WTC11 (cell line): Measurements from ENCODE around the gene MDH1. TPM values are rescaled to one million over a fixed set of nuclear protein-coding genes. Genes with fewer than 3 reads are reported as not detected.
A peak's percentile ranks its signal among the peaks of the same experiment; 100 is the strongest.
"Not testable (repeated sequence)": the region's sequence is repeated elsewhere in the genome, so short reads cannot be mapped to it uniquely, and the experiment has no call there.

Source experiments
- ATAC-seq: fragments of 200-7000 bp; cut with Tn5 transposase; 2 replicates; pipeline ENCODE4 v1.10.0; 2021; ENCODE audit warnings: mild to moderate bottlenecking, moderate library complexity
- CTCF ChIA-PET: fragments of 300-600 bp; sonication (Branson Sonifier 250); formaldehyde crosslinking; loops from one replicate; lab custom pipeline; 2021; ENCODE audit warnings: antibody characterized with exemption; lab: Charles Lee
- POLR2A ChIA-PET: fragments of 350-600 bp; sonication (Branson Sonifier 250); formaldehyde crosslinking; loops from one replicate; lab custom pipeline; 2021; ENCODE audit warnings: antibody characterized with exemption; lab: Charles Lee
- DNase-seq: peaks from one replicate; pipeline ENCODE4 v3.0.0; 2021; ENCODE audit warnings: low spot score
- H3K27ac Mint-ChIP-seq: 2 replicates; pipeline ENCODE4 v1.8.0; 2021; ENCODE audit warnings: mixed read lengths
- H3K27me3 Mint-ChIP-seq: 2 replicates; pipeline ENCODE4 v1.8.0; 2021; ENCODE audit warnings: low read depth, mild to moderate bottlenecking, moderate library complexity, mixed read lengths
- H3K36me3 Mint-ChIP-seq: 2 replicates; pipeline ENCODE4 v1.8.0; 2021; ENCODE audit warnings: mixed read lengths
- H3K4me1 Mint-ChIP-seq: 2 replicates; pipeline ENCODE4 v1.8.0; 2022; ENCODE audit warnings: mixed read lengths
- H3K4me3 Mint-ChIP-seq: 2 replicates; pipeline ENCODE4 v1.8.0; 2021; ENCODE audit warnings: mild to moderate bottlenecking, moderate library complexity, mixed read lengths
- H3K9me3 Mint-ChIP-seq: 2 replicates; pipeline ENCODE4 v1.8.0; 2021; ENCODE audit warnings: mixed read lengths
- GTF2I ChIP-seq: fragments of 250-450 bp; sonication (Bioruptor Pico); conservative IDR thresholded peaks from 2 replicates; pipeline ENCODE4 v1.4.0; 2021; ENCODE audit warnings: mild to moderate bottlenecking
- MYBL2 ChIP-seq: sonication (generic); formaldehyde crosslinking; IDR thresholded peaks from 2 replicates; pipeline ENCODE4 v1.8.1; 2023; ENCODE audit warnings: mild to moderate bottlenecking, moderate library complexity, missing genetic modification reagents
- RORB ChIP-seq: fragments of 250-450 bp; sonication (Bioruptor Pico); IDR thresholded peaks from 2 replicates; pipeline ENCODE4 v1.9.0; 2021; ENCODE audit warnings: mild to moderate bottlenecking
- SP1 ChIP-seq: sonication (generic); formaldehyde crosslinking; conservative IDR thresholded peaks from 2 replicates; pipeline ENCODE4 v1.8.1; 2022; ENCODE audit warnings: missing genetic modification reagents
- TCF7 ChIP-seq: sonication (generic); formaldehyde crosslinking; IDR thresholded peaks from 2 replicates; pipeline ENCODE4 v1.8.0; 2022; ENCODE audit warnings: mild to moderate bottlenecking, low read depth, missing genetic modification reagents, moderate library complexity
- ZNF263 ChIP-seq: sonication (generic); formaldehyde crosslinking; IDR thresholded peaks from 2 replicates; pipeline ENCODE4 v1.8.1; 2022; ENCODE audit warnings: low read depth, mild to moderate bottlenecking, moderate library complexity, missing genetic modification reagents
- ZNF317 ChIP-seq: sonication (generic); formaldehyde crosslinking; IDR thresholded peaks from 2 replicates; pipeline ENCODE4 v1.8.1; 2023; ENCODE audit warnings: low read depth, mild to moderate bottlenecking, moderate library complexity, missing genetic modification reagents, borderline replicate concordance
- ZNF396 ChIP-seq: fragments of 250-450 bp; sonication (Bioruptor Pico); IDR thresholded peaks from 2 replicates; pipeline ENCODE4 v1.8.0; 2021; ENCODE audit warnings: mild to moderate bottlenecking, moderate library complexity, borderline replicate concordance
- ZNF671 ChIP-seq: fragments of 250-450 bp; sonication (Bioruptor Pico); IDR thresholded peaks from 2 replicates; pipeline ENCODE4 v1.8.0; 2021; ENCODE audit warnings: mild to moderate bottlenecking
- total RNA-seq: library from RNA; stranded (reverse); gene quantifications from 3 replicates; pipeline ENCODE4 v1.2.3, GENCODE V29; 2021
- TF ChIP-seq, protein P1 (sequence below): fragments of 250-450 bp; sonication (Bioruptor Pico); IDR thresholded peaks from 2 replicates; pipeline ENCODE4 v1.9.0; 2021; ENCODE audit warnings: mild to moderate bottlenecking, borderline replicate concordance
- TF ChIP-seq, protein P2 (sequence below): sonication (generic); formaldehyde crosslinking; IDR thresholded peaks from 2 replicates; pipeline ENCODE4 v1.8.0; 2022; ENCODE audit warnings: mild to moderate bottlenecking, missing genetic modification reagents
- TF ChIP-seq, protein P3 (sequence below): fragments of 250-450 bp; sonication (Bioruptor Pico); IDR thresholded peaks from 2 replicates; pipeline ENCODE4 v1.9.0; 2021; ENCODE audit warnings: mild to moderate bottlenecking
- TF ChIP-seq, protein P4 (sequence below): sonication (generic); formaldehyde crosslinking; IDR thresholded peaks from 2 replicates; pipeline ENCODE4 v1.8.1; 2023; ENCODE audit warnings: mild to moderate bottlenecking, missing genetic modification reagents, moderate library complexity
- TF ChIP-seq, protein P5 (sequence below): sonication (generic); formaldehyde crosslinking; IDR thresholded peaks from 2 replicates; pipeline ENCODE4 v1.8.1; 2022; ENCODE audit warnings: missing genetic modification reagents, borderline replicate concordance
- TF ChIP-seq, protein P6 (sequence below): sonication (generic); formaldehyde crosslinking; IDR thresholded peaks from 2 replicates; pipeline ENCODE4 v1.8.0; 2022; ENCODE audit warnings: mild to moderate bottlenecking, missing genetic modification reagents

The MDH1 gene
- total RNA-seq, 1 experiment from 2014 or later: 259 TPM

DNA sequence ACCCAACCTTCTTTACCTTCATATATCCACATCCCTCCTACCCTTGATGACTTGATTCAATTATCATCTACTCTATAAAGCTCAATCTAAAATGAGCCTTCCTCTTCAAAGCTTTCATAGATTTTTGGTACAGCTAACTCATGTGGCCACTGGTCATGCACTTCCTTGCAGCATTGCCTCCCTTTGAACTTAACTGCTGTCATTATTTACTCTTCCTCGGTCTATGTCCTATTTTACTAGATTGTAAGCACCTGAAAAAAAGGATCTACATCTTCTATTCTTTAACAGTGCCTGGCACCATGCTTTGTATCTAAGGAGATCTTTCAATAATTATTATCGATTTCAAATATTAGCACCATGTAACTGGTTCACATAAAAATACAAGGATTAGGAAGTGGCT, 30.6 kb downstream of the MDH1 start (continued):
- TF ChIP-seq, protein P1, sequence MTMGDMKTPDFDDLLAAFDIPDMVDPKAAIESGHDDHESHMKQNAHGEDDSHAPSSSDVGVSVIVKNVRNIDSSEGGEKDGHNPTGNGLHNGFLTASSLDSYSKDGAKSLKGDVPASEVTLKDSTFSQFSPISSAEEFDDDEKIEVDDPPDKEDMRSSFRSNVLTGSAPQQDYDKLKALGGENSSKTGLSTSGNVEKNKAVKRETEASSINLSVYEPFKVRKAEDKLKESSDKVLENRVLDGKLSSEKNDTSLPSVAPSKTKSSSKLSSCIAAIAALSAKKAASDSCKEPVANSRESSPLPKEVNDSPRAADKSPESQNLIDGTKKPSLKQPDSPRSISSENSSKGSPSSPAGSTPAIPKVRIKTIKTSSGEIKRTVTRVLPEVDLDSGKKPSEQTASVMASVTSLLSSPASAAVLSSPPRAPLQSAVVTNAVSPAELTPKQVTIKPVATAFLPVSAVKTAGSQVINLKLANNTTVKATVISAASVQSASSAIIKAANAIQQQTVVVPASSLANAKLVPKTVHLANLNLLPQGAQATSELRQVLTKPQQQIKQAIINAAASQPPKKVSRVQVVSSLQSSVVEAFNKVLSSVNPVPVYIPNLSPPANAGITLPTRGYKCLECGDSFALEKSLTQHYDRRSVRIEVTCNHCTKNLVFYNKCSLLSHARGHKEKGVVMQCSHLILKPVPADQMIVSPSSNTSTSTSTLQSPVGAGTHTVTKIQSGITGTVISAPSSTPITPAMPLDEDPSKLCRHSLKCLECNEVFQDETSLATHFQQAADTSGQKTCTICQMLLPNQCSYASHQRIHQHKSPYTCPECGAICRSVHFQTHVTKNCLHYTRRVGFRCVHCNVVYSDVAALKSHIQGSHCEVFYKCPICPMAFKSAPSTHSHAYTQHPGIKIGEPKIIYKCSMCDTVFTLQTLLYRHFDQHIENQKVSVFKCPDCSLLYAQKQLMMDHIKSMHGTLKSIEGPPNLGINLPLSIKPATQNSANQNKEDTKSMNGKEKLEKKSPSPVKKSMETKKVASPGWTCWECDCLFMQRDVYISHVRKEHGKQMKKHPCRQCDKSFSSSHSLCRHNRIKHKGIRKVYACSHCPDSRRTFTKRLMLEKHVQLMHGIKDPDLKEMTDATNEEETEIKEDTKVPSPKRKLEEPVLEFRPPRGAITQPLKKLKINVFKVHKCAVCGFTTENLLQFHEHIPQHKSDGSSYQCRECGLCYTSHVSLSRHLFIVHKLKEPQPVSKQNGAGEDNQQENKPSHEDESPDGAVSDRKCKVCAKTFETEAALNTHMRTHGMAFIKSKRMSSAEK (CRISPR knock-in tag): no peak
- TF ChIP-seq, protein P2, sequence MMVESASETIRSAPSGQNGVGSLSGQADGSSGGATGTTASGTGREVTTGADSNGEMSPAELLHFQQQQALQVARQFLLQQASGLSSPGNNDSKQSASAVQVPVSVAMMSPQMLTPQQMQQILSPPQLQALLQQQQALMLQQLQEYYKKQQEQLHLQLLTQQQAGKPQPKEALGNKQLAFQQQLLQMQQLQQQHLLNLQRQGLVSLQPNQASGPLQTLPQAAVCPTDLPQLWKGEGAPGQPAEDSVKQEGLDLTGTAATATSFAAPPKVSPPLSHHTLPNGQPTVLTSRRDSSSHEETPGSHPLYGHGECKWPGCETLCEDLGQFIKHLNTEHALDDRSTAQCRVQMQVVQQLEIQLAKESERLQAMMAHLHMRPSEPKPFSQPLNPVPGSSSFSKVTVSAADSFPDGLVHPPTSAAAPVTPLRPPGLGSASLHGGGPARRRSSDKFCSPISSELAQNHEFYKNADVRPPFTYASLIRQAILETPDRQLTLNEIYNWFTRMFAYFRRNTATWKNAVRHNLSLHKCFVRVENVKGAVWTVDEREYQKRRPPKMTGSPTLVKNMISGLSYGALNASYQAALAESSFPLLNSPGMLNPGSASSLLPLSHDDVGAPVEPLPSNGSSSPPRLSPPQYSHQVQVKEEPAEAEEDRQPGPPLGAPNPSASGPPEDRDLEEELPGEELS (CRISPR knock-in tag): no peak
- no peak for TF ChIP-seq RORB (CRISPR knock-in tag)
- no peak for TF ChIP-seq ZNF317 (CRISPR knock-in tag)
- TF ChIP-seq, protein P3, sequence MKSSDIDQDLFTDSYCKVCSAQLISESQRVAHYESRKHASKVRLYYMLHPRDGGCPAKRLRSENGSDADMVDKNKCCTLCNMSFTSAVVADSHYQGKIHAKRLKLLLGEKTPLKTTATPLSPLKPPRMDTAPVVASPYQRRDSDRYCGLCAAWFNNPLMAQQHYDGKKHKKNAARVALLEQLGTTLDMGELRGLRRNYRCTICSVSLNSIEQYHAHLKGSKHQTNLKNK: no peak
- no peak for TF ChIP-seq ZNF263 (CRISPR knock-in tag)
- no peak for TF ChIP-seq MYBL2 (CRISPR knock-in tag)
- no peak for TF ChIP-seq TCF7 (CRISPR knock-in tag)

DNA sequence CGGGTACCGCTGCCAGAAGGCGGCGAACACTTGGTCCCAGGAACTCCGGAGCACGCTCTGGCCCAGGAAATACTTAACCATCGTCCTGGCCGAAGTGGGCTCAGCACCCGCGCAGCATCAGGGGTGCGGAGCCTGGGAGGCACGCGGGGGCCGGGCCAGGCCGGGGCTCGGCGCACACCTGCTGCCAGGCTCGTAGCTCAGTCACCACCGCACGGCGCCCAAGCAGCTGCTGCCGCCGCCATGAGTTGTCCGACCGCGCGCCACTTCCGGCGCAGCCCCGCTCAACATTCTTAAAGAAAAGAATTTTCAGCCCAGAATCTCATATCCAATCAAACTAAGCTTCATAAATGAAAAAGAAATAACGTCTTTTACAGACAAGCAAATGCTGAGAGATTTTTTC, 34.0 kb downstream of the MDH1 start:
- POLR2A ChIA-PET: no interaction called here
- Mint-ChIP-seq H3K4me3 (no peak overlapping the region), H3K27ac (no peak overlapping the region), H3K4me1 (peaks cover 19% of the 10 kb centered on the region), H3K9me3 (peaks cover 42% of the 10 kb centered on the region), H3K36me3 (peaks cover 47% of the 10 kb centered on the region), H3K27me3 (peaks cover 13% of the 10 kb centered on the region; the same call in 1 of the 2 replicates)
- TF ChIP-seq, protein P4, sequence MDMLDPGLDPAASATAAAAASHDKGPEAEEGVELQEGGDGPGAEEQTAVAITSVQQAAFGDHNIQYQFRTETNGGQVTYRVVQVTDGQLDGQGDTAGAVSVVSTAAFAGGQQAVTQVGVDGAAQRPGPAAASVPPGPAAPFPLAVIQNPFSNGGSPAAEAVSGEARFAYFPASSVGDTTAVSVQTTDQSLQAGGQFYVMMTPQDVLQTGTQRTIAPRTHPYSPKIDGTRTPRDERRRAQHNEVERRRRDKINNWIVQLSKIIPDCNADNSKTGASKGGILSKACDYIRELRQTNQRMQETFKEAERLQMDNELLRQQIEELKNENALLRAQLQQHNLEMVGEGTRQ (CRISPR knock-in tag): no peak
- TF ChIP-seq, protein P5, sequence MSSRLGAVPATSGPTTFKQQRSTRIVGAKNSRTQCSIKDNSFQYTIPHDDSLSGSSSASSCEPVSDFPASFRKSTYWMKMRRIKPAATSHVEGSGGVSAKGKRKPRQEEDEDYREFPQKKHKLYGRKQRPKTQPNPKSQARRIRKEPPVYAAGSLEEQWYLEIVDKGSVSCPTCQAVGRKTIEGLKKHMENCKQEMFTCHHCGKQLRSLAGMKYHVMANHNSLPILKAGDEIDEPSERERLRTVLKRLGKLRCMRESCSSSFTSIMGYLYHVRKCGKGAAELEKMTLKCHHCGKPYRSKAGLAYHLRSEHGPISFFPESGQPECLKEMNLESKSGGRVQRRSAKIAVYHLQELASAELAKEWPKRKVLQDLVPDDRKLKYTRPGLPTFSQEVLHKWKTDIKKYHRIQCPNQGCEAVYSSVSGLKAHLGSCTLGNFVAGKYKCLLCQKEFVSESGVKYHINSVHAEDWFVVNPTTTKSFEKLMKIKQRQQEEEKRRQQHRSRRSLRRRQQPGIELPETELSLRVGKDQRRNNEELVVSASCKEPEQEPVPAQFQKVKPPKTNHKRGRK (CRISPR knock-in tag): no peak
- TF ChIP-seq MYBL2 (CRISPR knock-in tag) (no peak), ZNF396 (no peak), GTF2I (no peak), ZNF671 (CRISPR knock-in tag) (no peak), SP1 (CRISPR knock-in tag) (no peak)
- TF ChIP-seq, protein P6, sequence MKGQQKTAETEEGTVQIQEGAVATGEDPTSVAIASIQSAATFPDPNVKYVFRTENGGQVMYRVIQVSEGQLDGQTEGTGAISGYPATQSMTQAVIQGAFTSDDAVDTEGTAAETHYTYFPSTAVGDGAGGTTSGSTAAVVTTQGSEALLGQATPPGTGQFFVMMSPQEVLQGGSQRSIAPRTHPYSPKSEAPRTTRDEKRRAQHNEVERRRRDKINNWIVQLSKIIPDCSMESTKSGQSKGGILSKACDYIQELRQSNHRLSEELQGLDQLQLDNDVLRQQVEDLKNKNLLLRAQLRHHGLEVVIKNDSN (CRISPR knock-in tag): no peak
- CTCF ChIA-PET: no interaction called here
- no peak for DNase-seq
- no peak for ATAC-seq

DNA sequence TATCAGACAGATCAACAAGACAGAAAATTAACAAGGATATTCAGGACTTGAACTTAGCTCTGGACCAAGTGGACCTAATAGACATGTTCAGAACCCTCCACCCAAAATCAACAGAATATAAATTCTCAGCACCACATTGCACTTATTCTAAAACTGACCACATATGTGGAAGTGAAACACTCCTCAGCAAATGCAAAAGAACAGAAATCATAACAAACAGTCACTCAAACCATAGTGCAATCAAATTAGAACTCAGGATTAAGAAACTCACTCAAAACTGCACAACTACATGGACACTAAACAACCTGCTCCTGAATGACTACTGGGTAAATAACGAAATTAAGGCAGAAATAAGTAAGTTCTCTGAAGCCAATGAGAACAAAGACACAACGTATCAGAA, 35.0 kb downstream of the MDH1 start:
- peaks cover 13% of the 10 kb centered on the region; the same call in 1 of the 2 replicates for H3K27me3 Mint-ChIP-seq
- H3K4me3 Mint-ChIP-seq, DNase-seq, CTCF ChIA-PET, POLR2A ChIA-PET, H3K4me1 Mint-ChIP-seq, ATAC-seq: not testable (repeated sequence)
- peak overlapping the region; percentile 12; the same call in 1 of the 2 replicates for H3K27ac Mint-ChIP-seq
- peaks cover 47% of the 10 kb centered on the region for H3K36me3 Mint-ChIP-seq
- peaks cover 42% of the 10 kb centered on the region for H3K9me3 Mint-ChIP-seq
